ENCODE data around the gene RNF220. TPM values are rescaled to one million over a fixed set of nuclear protein-coding genes. Genes with fewer than 3 reads are reported as not detected.
A peak's percentile ranks its signal among the peaks of the same experiment; 100 is the strongest.

Gene RNF220
- polyA plus RNA-seq, 4 donors: 52.6 to 86.1 (median 74.9) TPM

DNA sequence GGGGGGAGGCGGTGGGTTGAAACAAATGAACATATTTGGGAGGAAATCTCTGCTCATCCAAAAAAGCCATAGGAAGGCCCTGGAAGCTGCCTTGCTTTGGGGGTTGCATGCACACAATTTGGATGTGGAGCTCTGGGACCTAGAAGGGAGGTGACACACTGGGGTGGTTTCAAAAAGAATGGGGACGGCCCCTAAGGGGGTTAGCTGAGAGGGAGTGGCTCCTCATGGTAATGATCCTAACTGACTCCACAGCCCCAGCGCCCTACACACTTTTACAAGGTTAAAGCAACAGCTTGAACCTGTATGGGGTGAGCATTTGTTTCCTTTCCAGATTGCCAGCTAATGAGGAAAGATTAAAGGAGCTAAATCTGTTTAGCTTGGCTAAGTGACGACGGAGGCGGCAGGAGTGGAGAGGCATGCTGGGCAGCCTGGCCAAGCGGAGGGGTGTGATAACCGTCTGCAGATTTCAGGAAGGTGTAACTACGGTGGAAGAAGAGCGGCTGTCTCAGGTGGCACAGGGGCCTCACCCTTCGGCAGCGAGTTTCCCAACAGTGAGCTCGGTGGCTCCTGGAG is 107.3 kb downstream of the RNF220 start:
- H3K36me3 ChIP-seq (ENCODE audit: control insufficient read depth in 3 of 3, insufficient read depth in 2 of 3, low read depth in 1 of 3, low read length in 3 of 3): no peaks in the 10 kb centered on the region
- no peak overlapping the region for H3K27ac ChIP-seq (ENCODE audit: low read depth in 1 of 3, low read length in 2 of 3)
- FAIRE-seq (no peak), DNase-seq (no peak)
- H3K4me3 ChIP-seq (ENCODE audit: low read depth in 1 of 3, low read length in 3 of 3): no peak overlapping the region
- peaks cover 0 to 32% (median 8%) of the 10 kb centered on the region in 3 donors for H3K27me3 ChIP-seq (ENCODE audit: control insufficient read depth in 3 of 3, insufficient read depth in 3 of 3, low read length in 3 of 3)
- 72 to 80% (median 75%) methylated on average over 13 of the region's 13 CpGs for WGBS, 3 donors
- H3K9me3 ChIP-seq (ENCODE audit: control insufficient read depth in 2 of 2, insufficient read depth in 1 of 2, low read depth in 1 of 2, low read length in 1 of 2): no peaks in the 10 kb centered on the region
- H3K4me1 ChIP-seq (ENCODE audit: control insufficient read depth in 3 of 3, insufficient read depth in 2 of 3, low read depth in 1 of 3, low read length in 2 of 3): no peaks in the 10 kb centered on the region

DNA sequence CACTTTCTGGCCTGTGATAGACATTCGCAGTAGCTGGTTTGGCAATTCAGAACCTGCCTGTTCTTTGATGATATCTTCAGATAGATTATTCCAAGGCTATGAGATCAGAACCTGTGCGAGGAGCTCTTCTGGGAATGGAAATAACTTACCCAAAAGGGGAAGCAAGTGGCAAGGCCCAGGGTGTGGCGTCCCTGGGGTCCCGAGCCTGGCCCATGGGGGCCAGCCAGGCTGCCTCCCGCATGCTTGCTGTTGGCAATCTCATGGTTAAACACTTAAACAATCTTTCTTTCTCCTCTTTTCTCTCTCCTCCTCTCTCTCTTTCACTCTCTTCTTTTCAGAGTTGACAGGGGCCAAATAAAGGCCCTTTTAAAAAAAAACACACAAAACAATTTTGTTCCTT is 108.1 kb downstream of the RNF220 start:
- 87 to 90% (median 87%) methylated on average over 5 of the region's 5 CpGs for WGBS, 3 donors
- H3K4me3 ChIP-seq (ENCODE audit: low read depth in 1 of 3, low read length in 3 of 3): no peak overlapping the region
- H3K27me3 ChIP-seq (ENCODE audit: control insufficient read depth in 3 of 3, insufficient read depth in 3 of 3, low read length in 3 of 3): peaks cover 0 to 24% (median 7%) of the 10 kb centered on the region in 3 donors
- H3K27ac ChIP-seq (ENCODE audit: low read depth in 1 of 3, low read length in 2 of 3): no peak overlapping the region
- H3K4me1 ChIP-seq (ENCODE audit: control insufficient read depth in 3 of 3, insufficient read depth in 2 of 3, low read depth in 1 of 3, low read length in 2 of 3): no peaks in the 10 kb centered on the region
- DNase-seq: no peak
- no peak for FAIRE-seq
- H3K9me3 ChIP-seq (ENCODE audit: control insufficient read depth in 2 of 2, insufficient read depth in 1 of 2, low read depth in 1 of 2, low read length in 1 of 2): no peaks in the 10 kb centered on the region
- H3K36me3 ChIP-seq (ENCODE audit: control insufficient read depth in 3 of 3, insufficient read depth in 2 of 3, low read depth in 1 of 3, low read length in 3 of 3): no peaks in the 10 kb centered on the region

DNA sequence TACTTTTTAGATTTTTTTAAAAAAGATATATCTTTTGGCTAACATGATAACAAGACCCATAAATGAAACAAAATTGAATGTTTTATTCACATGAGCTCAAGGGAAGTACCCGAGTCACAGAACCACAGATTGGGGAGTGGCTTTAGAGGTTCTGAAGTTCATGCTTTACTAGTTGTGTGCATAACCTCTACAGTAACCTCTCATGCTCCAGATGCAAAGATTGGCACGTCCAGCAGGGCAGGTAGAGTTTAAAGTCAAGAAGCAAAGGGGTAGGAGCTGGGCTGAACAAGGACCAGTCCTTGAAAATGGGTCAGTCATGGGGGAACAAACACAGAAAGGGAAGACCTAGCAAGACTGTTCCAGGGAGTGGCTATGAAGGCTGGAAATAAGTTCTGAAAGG is 109.6 kb downstream of the RNF220 start:
- Histone ChIP-seq H3K27me3 (ENCODE audit: control insufficient read depth in 3 of 3, insufficient read depth in 3 of 3, low read length in 3 of 3) (peaks cover 0 to 20% (median 7%) of the 10 kb centered on the region in 3 donors), H3K9me3 (ENCODE audit: control insufficient read depth in 2 of 2, insufficient read depth in 1 of 2, low read depth in 1 of 2, low read length in 1 of 2) (no peaks in the 10 kb centered on the region), H3K4me1 (ENCODE audit: control insufficient read depth in 3 of 3, insufficient read depth in 2 of 3, low read depth in 1 of 3, low read length in 2 of 3) (no peaks in the 10 kb centered on the region), H3K4me3 (ENCODE audit: low read depth in 1 of 3, low read length in 3 of 3) (no peak overlapping the region), H3K27ac (ENCODE audit: low read depth in 1 of 3, low read length in 2 of 3) (no peak overlapping the region), H3K36me3 (ENCODE audit: control insufficient read depth in 3 of 3, insufficient read depth in 2 of 3, low read depth in 1 of 3, low read length in 3 of 3) (no peaks in the 10 kb centered on the region)
- FAIRE-seq (no peak), DNase-seq (peak in 1 of 2 donors; percentile 28)
- 17 to 50% (median 18%) methylated on average over 2 of the region's 2 CpGs for WGBS, 3 donors

DNA sequence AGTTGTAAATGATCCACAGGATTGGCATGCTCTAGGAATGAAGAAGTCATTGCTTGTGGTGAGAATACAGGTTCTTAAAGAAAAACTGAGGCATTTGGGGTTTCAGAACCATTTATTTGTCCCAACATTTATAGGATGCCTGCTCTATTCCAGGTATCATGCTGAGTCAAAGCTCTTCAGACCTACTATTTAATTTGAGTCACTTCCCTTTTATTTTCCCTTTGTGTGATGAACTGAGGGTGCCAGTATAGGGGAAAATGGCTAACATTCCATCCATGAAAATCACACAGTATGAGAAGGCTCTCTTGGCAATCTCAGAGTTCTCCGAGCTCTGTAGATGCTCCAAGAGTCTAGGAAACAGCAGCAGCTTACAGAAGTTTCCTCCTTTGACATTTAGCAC is 110.4 kb downstream of the RNF220 start:
- DNase-seq: no peak
- Histone ChIP-seq H3K9me3 (ENCODE audit: control insufficient read depth in 2 of 2, insufficient read depth in 1 of 2, low read depth in 1 of 2, low read length in 1 of 2) (no peaks in the 10 kb centered on the region), H3K4me3 (ENCODE audit: low read depth in 1 of 3, low read length in 3 of 3) (no peak overlapping the region), H3K27ac (ENCODE audit: low read depth in 1 of 3, low read length in 2 of 3) (no peak overlapping the region), H3K36me3 (ENCODE audit: control insufficient read depth in 3 of 3, insufficient read depth in 2 of 3, low read depth in 1 of 3, low read length in 3 of 3) (no peaks in the 10 kb centered on the region), H3K4me1 (ENCODE audit: control insufficient read depth in 3 of 3, insufficient read depth in 2 of 3, low read depth in 1 of 3, low read length in 2 of 3) (no peaks in the 10 kb centered on the region), H3K27me3 (ENCODE audit: control insufficient read depth in 3 of 3, insufficient read depth in 3 of 3, low read length in 3 of 3) (peaks cover 0 to 16% (median 7%) of the 10 kb centered on the region in 3 donors)
- 88 to 100% (median 93%) methylated on average over 1 of the region's 1 CpG for WGBS, 3 donors
- FAIRE-seq: no peak

DNA sequence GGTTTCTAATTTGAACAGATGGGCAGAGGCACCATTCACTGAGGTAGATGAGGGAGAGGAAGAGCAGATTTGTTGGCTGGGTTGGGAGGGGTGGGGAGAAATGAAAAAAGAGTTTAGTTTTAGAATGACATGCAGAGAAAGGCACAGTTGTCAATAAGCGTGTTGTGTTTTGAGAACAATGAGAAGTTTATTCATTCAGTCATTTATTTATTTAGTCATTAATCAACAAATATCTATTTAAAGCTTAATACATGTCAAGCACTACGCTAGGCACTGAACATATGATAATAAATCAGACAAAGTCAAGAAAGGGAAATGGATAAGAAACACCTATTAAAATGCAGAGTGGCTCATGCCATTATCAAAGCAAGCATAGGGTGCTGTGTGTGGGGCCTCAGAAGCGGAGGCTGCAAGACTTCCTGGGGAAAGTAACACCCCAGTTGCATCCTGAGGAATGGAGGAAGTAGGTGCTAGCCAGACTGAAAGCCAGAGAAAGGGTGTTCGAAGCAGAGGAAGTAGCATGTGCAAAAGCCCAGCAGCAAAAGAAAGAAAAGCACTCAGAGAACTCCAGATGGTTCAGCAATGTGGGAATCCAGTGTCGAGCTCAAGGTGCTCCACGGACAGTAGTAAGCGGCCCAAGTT is 114.1 kb downstream of the RNF220 start:
- no peak for DNase-seq

DNA sequence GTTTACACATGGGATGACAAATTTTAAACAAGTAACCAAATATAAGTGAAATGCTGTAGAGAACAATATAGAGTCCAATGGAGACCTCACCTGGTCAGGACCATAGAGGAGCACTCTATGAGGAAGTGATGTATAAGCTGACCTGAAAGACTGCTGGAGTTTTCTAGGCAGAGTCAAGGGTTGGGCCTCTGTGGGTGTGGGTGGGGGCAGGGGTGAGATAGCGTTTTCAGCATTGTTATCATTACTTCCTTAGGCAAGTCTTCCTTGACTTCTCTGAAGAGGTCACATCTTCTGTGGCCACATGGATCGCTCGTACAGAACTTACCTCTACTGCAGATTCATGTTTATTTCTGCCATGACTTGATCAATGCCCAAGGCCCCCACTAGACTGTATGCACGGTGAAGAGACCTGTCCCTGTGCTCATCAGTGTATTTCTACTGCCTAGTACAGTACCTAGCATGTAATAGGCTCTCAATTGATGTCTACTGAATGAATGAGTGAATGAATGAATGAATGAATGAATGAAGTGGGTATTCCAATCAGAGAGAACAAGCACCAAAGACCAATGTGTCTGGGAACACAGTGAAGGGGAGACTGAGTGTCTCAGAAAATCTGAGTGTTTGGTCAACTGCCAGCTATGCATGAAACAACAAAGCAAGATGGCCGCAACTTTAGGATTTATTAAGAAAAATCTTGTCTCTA is 116.5 kb downstream of the RNF220 start:
- Histone ChIP-seq H3K4me1 (ENCODE audit: control insufficient read depth in 3 of 3, insufficient read depth in 2 of 3, low read depth in 1 of 3, low read length in 2 of 3) (no peaks in the 10 kb centered on the region), H3K27ac (ENCODE audit: low read depth in 1 of 3, low read length in 2 of 3) (no peak overlapping the region), H3K27me3 (ENCODE audit: control insufficient read depth in 3 of 3, insufficient read depth in 3 of 3, low read length in 3 of 3) (peaks cover 2 to 47% (median 7%) of the 10 kb centered on the region in 3 donors), H3K36me3 (ENCODE audit: control insufficient read depth in 3 of 3, insufficient read depth in 2 of 3, low read depth in 1 of 3, low read length in 3 of 3) (no peaks in the 10 kb centered on the region), H3K4me3 (ENCODE audit: low read depth in 1 of 3, low read length in 3 of 3) (no peak overlapping the region), H3K9me3 (ENCODE audit: control insufficient read depth in 2 of 2, insufficient read depth in 1 of 2, low read depth in 1 of 2, low read length in 1 of 2) (no peaks in the 10 kb centered on the region)
- FAIRE-seq (no peak), DNase-seq (no peak)
- 75 to 80% (median 78%) methylated on average over 5 of the region's 5 CpGs for WGBS, 3 donors

More for the DNA sequence above, 114.1 kb downstream of the RNF220 start:
- Histone ChIP-seq H3K9me3 (ENCODE audit: control insufficient read depth in 2 of 2, insufficient read depth in 1 of 2, low read depth in 1 of 2, low read length in 1 of 2) (no peaks in the 10 kb centered on the region), H3K4me1 (ENCODE audit: control insufficient read depth in 3 of 3, insufficient read depth in 2 of 3, low read depth in 1 of 3, low read length in 2 of 3) (no peaks in the 10 kb centered on the region), H3K36me3 (ENCODE audit: control insufficient read depth in 3 of 3, insufficient read depth in 2 of 3, low read depth in 1 of 3, low read length in 3 of 3) (no peaks in the 10 kb centered on the region), H3K27me3 (ENCODE audit: control insufficient read depth in 3 of 3, insufficient read depth in 3 of 3, low read length in 3 of 3) (peaks cover 2 to 24% (median 7%) of the 10 kb centered on the region in 3 donors), H3K27ac (ENCODE audit: low read depth in 1 of 3, low read length in 2 of 3) (no peak overlapping the region), H3K4me3 (ENCODE audit: low read depth in 1 of 3, low read length in 3 of 3) (no peak overlapping the region)
- no peak for FAIRE-seq
- 63 to 81% (median 65%) methylated on average over 7 of the region's 7 CpGs for WGBS, 3 donors

DNA sequence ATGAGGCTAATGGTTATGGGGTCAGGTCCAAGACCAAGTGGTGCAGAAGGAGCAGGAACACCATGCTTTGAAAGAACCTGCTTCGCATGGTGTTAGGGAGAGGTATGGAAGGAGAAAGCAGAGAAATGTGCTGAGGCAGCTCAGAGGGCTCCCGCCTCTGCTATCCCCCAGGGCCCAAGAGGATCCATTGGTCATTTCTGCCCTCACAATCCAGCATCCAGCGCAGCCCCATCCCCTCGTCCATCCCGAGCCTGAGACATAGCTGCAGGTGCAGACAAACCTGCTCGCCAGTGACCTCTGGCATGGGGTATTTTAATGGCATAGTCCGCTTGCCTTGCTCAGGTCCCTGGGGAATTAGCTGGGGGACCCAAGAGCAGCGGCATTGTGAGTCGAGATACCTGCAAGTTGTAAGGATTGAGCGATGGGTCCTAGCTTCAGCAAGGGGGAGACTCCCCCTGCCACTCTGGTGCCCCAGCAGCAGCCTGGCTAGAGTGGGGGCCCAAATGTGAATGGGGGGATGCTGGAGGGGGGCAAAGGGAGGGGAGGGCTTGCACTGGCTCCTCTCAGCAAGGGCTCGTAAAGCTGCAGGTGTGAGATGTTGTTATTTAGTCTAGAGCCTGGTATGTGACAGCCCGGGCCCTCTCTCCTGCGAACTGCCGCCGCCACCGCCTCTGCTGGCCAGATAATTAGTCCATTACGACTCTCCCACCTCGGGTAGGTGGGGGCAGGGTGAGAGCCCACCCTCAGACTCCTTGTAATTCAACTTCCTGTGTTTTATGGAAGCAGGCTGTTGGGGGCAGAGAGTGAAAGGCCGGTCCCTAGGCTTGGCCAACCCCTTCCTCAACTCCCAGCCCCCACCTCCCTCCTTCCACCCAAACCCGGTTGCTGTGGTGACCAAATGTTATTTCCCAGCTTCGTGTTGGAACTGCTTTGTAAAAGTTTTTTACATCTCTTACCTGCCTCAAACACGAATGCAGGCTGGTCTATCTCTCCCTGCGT is 118.8 kb downstream of the RNF220 start:
- peaks cover 2 to 49% (median 3%) of the 10 kb centered on the region in 3 donors for H3K27me3 ChIP-seq (ENCODE audit: control insufficient read depth in 3 of 3, insufficient read depth in 3 of 3, low read length in 3 of 3)
- no peak overlapping the region for H3K27ac ChIP-seq (ENCODE audit: low read depth in 1 of 3, low read length in 2 of 3)
- no peak overlapping the region for H3K4me3 ChIP-seq (ENCODE audit: low read depth in 1 of 3, low read length in 3 of 3)
- no peaks in the 10 kb centered on the region for H3K9me3 ChIP-seq (ENCODE audit: control insufficient read depth in 2 of 2, insufficient read depth in 1 of 2, low read depth in 1 of 2, low read length in 1 of 2)
- WGBS, 3 donors: 45 to 60% (median 58%) methylated on average over 23 of the region's 23 CpGs
- FAIRE-seq (no peak), DNase-seq (no peak)
- no peaks in the 10 kb centered on the region for H3K4me1 ChIP-seq (ENCODE audit: control insufficient read depth in 3 of 3, insufficient read depth in 2 of 3, low read depth in 1 of 3, low read length in 2 of 3)
- no peaks in the 10 kb centered on the region for H3K36me3 ChIP-seq (ENCODE audit: control insufficient read depth in 3 of 3, insufficient read depth in 2 of 3, low read depth in 1 of 3, low read length in 3 of 3)
